Lower lobe of right lung (tissue), 2 donors: ENCODE measurements around the gene BFSP1. TPM values are rescaled to one million over a fixed set of nuclear protein-coding genes. Genes with fewer than 3 reads are reported as not detected.

Experiments
- ATAC-seq, 2 donors: fragments of 200-7000 bp; cut with Tn5 transposase; one replicate each; pipeline ENCODE4 v1.9.1; 2020 to 2022; ENCODE audit warnings: mild to moderate bottlenecking in 2 of 2, moderate library complexity in 2 of 2
- DNase-seq: peaks from one replicate; pipeline ENCODE4 v3.0.0-alpha.2; 2020
- H3K27ac ChIP-seq: fragments of 200-600 bp; one replicate; pipeline ENCODE4 v1.8.0; 2022
- H3K27me3 ChIP-seq: fragments of 200-600 bp; one replicate; pipeline ENCODE4 v1.8.0; 2022; ENCODE audit warnings: low read depth
- H3K36me3 ChIP-seq: fragments of 200-600 bp; one replicate; pipeline ENCODE4 v1.8.0; 2022; ENCODE audit warnings: mild to moderate bottlenecking
- H3K4me1 ChIP-seq: fragments of 200-600 bp; one replicate; pipeline ENCODE4 v1.8.0; 2022
- H3K4me3 ChIP-seq: fragments of 200-600 bp; one replicate; pipeline ENCODE4 v1.8.0; 2022; ENCODE audit warnings: mild to moderate bottlenecking
- H3K9me3 ChIP-seq: fragments of 200-600 bp; one replicate; pipeline ENCODE4 v1.8.0; 2022
- CTCF ChIP-seq: fragments of 200-600 bp; IDR thresholded peaks from one replicate; pipeline ENCODE4 v1.8.0; 2022; ENCODE audit warnings: antibody characterized with exemption, mild to moderate bottlenecking
- intact Hi-C: fragments of 100-400 bp; cut with DNase I; formaldehyde crosslinking; loops from one replicate; pipeline ENCODE4 v1.11.0; 2022
- total RNA-seq: library from RNA; stranded (reverse); fragmentation: NEBNext Ultra II Directional; extraction: Animal tissue kit (Norgen Biotek cat#: 25700); gene quantifications from one replicate; pipeline ENCODE4 v1.2.1, GENCODE V29; 2021
- donor health status: DM: no; HTN: yes; CAD: no; lungs with severe emphysema.

BFSP1 gene
- total RNA-seq, 1 donor from 2014 or later = 2.4 TPM

- peaks cover 21% of the 10 kb centered on the region for H3K4me1 ChIP-seq
- no peak overlapping the region for H3K4me3 ChIP-seq
- H3K27me3 ChIP-seq = no peaks in the 10 kb centered on the region
- no peaks in the 10 kb centered on the region for H3K9me3 ChIP-seq
- DNase-seq (no peak), ATAC-seq (no peak)
- intact Hi-C loops = no loop called here
- no peaks in the 10 kb centered on the region for H3K36me3 ChIP-seq
- TF ChIP-seq CTCF = no peak
- peak overlapping the region; percentile 61 for H3K27ac ChIP-seq
Observed at GRCh38 chr20:17542481-17542880, 11.3 kb upstream of the BFSP1 start.

- H3K27ac ChIP-seq = peak overlapping the region; percentile 61
- intact Hi-C loops = no loop called here
- no peaks in the 10 kb centered on the region for H3K9me3 ChIP-seq
- DNase-seq (no peak), ATAC-seq (peak; percentile 69 to 87)
- no peaks in the 10 kb centered on the region for H3K27me3 ChIP-seq
- no peaks in the 10 kb centered on the region for H3K36me3 ChIP-seq
- no peak for TF ChIP-seq CTCF
- H3K4me3 ChIP-seq = no peak overlapping the region
- peaks cover 21% of the 10 kb centered on the region for H3K4me1 ChIP-seq
Observed at GRCh38 chr20:17541996-17542395, 10.8 kb upstream of the BFSP1 start.

GRCh38 chr20:17541596-17541995 lies 10.4 kb upstream of the BFSP1 start:
- Histone ChIP-seq H3K4me3 (no peak overlapping the region), H3K27me3 (no peaks in the 10 kb centered on the region), H3K4me1 (peaks cover 21% of the 10 kb centered on the region), H3K9me3 (no peaks in the 10 kb centered on the region), H3K27ac (peak overlapping the region; percentile 61), H3K36me3 (no peaks in the 10 kb centered on the region)
- ATAC-seq (peak; percentile 21 to 35), DNase-seq (no peak)
- no peak for TF ChIP-seq CTCF
- intact Hi-C loops = no loop called here

- intact Hi-C loops = no loop called here
- no peak for DNase-seq
- ATAC-seq = no peak
- TF ChIP-seq CTCF = no peak
- H3K27me3 ChIP-seq = no peaks in the 10 kb centered on the region
- no peaks in the 10 kb centered on the region for H3K9me3 ChIP-seq
- no peak overlapping the region for H3K4me3 ChIP-seq
- H3K27ac ChIP-seq = no peak overlapping the region
- peaks cover 7% of the 10 kb centered on the region for H3K4me1 ChIP-seq
- no peaks in the 10 kb centered on the region for H3K36me3 ChIP-seq
Observed at GRCh38 chr20:17538517-17539170, 7.5 kb upstream of the BFSP1 start.

GRCh38 chr20:17537959-17538358 lies 6.8 kb upstream of the BFSP1 start:
- ATAC-seq (no peak), DNase-seq (no peak)
- H3K27me3 ChIP-seq = no peaks in the 10 kb centered on the region
- H3K36me3 ChIP-seq = no peaks in the 10 kb centered on the region
- no peak overlapping the region for H3K4me3 ChIP-seq
- no peak overlapping the region for H3K27ac ChIP-seq
- TF ChIP-seq CTCF = no peak
- intact Hi-C loops = no loop called here
- peaks cover 7% of the 10 kb centered on the region for H3K4me1 ChIP-seq
- H3K9me3 ChIP-seq = no peaks in the 10 kb centered on the region
